Measurements from ENCODE around the gene SHANK1. TPM values are rescaled to one million over a fixed set of nuclear protein-coding genes. Genes with fewer than 3 reads are reported as not detected.

Gene SHANK1
- total and polyA plus RNA-seq, 9 donors = 0.20 to 11.1 (median 2.5) TPM

GRCh38 chr19:50661023-50661422 lies 58.6 kb downstream of the SHANK1 start:
- intact Hi-C loops (cut with DNase I) = no loop called here
- Histone ChIP-seq H3K4me1 (ENCODE audit: insufficient read depth) (peaks cover 5% of the 10 kb centered on the region), H3K9me3 (no peaks in the 10 kb centered on the region), H3K4me3 (no peak overlapping the region), H3K27me3 (no peaks in the 10 kb centered on the region), H3K27ac (no peak overlapping the region), H3K36me3 (no peaks in the 10 kb centered on the region)
- no peak for DNase-seq
- WGBS, 3 donors = 69 to 77% (median 76%) methylated on average over 10 of the region's 10 CpGs
- TF ChIP-seq POLR2A (IDR thresholded peaks at IDR 0.05) (no peak), CTCF (IDR thresholded peaks at IDR 0.05) (no peak), EP300 (IDR thresholded peaks at IDR 0.05) (no peak)

GRCh38 chr19:50660088-50660366 lies 59.6 kb downstream of the SHANK1 start:
- Histone ChIP-seq H3K27me3 (no peaks in the 10 kb centered on the region), H3K27ac (no peak overlapping the region), H3K4me1 (ENCODE audit: insufficient read depth) (peaks cover 5% of the 10 kb centered on the region), H3K4me3 (no peak overlapping the region), H3K36me3 (no peaks in the 10 kb centered on the region), H3K9me3 (peaks cover 0 to 3% of the 10 kb centered on the region in 2 donors)
- TF ChIP-seq EP300 (IDR thresholded peaks at IDR 0.05) = no peak
- TF ChIP-seq POLR2A (IDR thresholded peaks at IDR 0.05) = no peak
- TF ChIP-seq CTCF (IDR thresholded peaks at IDR 0.05) = no peak
- intact Hi-C loops (cut with DNase I) = no loop called here
- WGBS, 3 donors = 13 to 23% (median 19%) methylated on average over 6 of the region's 6 CpGs
- DNase-seq = no peak

GRCh38 chr19:50659318-50660087 lies 60.1 kb downstream of the SHANK1 start:
- Histone ChIP-seq H3K9me3 (peaks cover 0 to 3% of the 10 kb centered on the region in 2 donors), H3K4me1 (ENCODE audit: insufficient read depth) (peaks cover 5% of the 10 kb centered on the region), H3K27ac (no peak overlapping the region), H3K36me3 (no peaks in the 10 kb centered on the region), H3K4me3 (no peak overlapping the region), H3K27me3 (no peaks in the 10 kb centered on the region)
- intact Hi-C loops (cut with DNase I) = no loop called here
- WGBS, 3 donors = 1 to 3% (median 2%) methylated on average over 31 to 36 of the region's 37 CpGs
- TF ChIP-seq POLR2A (IDR thresholded peaks at IDR 0.05) (no peak), EP300 (IDR thresholded peaks at IDR 0.05) (no peak), CTCF (IDR thresholded peaks at IDR 0.05) (no peak)
- no peak for DNase-seq

- H3K27me3 ChIP-seq = no peaks in the 10 kb centered on the region
- intact Hi-C loops (cut with DNase I) = no loop called here
- H3K36me3 ChIP-seq = no peaks in the 10 kb centered on the region
- peak overlapping the region; percentile 7 for H3K4me3 ChIP-seq
- TF ChIP-seq EP300 (IDR thresholded peaks at IDR 0.05) (no peak), CTCF (IDR thresholded peaks at IDR 0.05) (no peak), POLR2A (IDR thresholded peaks at IDR 0.05) (no peak)
- 0 to 3% (median 1%) methylated on average over 54 to 67 of the region's 67 CpGs for WGBS, 3 donors
- DNase-seq = peak; percentile 26 to 70 (median 30)
- H3K9me3 ChIP-seq = peaks cover 0 to 3% of the 10 kb centered on the region in 2 donors
- no peak overlapping the region for H3K27ac ChIP-seq
- peaks cover 5% of the 10 kb centered on the region for H3K4me1 ChIP-seq (ENCODE audit: insufficient read depth)
Observed at GRCh38 chr19:50658441-50659317, 60.9 kb downstream of the SHANK1 start.
